Measurements from ENCODE around the gene TRPM2. TPM values are rescaled to one million over a fixed set of nuclear protein-coding genes. Genes with fewer than 3 reads are reported as not detected.

Gene TRPM2
- total RNA-seq, 1 donor from 2014 or later, result 0.07 TPM

DNA sequence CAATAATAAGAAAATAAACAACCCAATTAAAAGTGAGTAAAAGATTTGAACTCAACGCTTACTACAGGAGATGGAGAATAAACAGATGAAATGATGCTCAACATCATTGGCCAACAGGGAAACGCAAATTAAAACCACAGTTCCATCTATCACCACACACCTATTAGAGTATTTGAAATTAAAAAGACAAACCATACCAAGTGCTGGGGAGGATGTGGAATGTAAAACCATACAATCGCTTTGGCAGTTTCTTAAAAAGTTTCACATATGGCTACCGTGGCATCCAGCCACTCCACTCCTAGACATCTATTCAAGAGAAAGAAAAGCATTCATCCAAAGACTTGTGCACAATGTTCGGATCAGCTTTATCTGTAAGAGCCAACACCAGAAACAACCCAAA lies 100.6 kb downstream of the TRPM2 start:
- peaks cover 16% of the 10 kb centered on the region for H3K27me3 Mint-ChIP-seq
- no peak for DNase-seq (ENCODE audit: extremely low spot score, unreplicated experiment)
- peaks cover 3% of the 10 kb centered on the region for H3K4me1 Mint-ChIP-seq (ENCODE audit: unreplicated experiment)
- TF ChIP-seq, protein P1, sequence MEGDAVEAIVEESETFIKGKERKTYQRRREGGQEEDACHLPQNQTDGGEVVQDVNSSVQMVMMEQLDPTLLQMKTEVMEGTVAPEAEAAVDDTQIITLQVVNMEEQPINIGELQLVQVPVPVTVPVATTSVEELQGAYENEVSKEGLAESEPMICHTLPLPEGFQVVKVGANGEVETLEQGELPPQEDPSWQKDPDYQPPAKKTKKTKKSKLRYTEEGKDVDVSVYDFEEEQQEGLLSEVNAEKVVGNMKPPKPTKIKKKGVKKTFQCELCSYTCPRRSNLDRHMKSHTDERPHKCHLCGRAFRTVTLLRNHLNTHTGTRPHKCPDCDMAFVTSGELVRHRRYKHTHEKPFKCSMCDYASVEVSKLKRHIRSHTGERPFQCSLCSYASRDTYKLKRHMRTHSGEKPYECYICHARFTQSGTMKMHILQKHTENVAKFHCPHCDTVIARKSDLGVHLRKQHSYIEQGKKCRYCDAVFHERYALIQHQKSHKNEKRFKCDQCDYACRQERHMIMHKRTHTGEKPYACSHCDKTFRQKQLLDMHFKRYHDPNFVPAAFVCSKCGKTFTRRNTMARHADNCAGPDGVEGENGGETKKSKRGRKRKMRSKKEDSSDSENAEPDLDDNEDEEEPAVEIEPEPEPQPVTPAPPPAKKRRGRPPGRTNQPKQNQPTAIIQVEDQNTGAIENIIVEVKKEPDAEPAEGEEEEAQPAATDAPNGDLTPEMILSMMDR (conservative IDR thresholded peaks at IDR 0.05), result no peak
- no peaks in the 10 kb centered on the region for H3K36me3 Mint-ChIP-seq
- H3K9me3 Mint-ChIP-seq, result no peaks in the 10 kb centered on the region
- H3K4me3 Mint-ChIP-seq, result peak overlapping the region; percentile 82
- peak overlapping the region; percentile 34 for H3K27ac Mint-ChIP-seq

DNA sequence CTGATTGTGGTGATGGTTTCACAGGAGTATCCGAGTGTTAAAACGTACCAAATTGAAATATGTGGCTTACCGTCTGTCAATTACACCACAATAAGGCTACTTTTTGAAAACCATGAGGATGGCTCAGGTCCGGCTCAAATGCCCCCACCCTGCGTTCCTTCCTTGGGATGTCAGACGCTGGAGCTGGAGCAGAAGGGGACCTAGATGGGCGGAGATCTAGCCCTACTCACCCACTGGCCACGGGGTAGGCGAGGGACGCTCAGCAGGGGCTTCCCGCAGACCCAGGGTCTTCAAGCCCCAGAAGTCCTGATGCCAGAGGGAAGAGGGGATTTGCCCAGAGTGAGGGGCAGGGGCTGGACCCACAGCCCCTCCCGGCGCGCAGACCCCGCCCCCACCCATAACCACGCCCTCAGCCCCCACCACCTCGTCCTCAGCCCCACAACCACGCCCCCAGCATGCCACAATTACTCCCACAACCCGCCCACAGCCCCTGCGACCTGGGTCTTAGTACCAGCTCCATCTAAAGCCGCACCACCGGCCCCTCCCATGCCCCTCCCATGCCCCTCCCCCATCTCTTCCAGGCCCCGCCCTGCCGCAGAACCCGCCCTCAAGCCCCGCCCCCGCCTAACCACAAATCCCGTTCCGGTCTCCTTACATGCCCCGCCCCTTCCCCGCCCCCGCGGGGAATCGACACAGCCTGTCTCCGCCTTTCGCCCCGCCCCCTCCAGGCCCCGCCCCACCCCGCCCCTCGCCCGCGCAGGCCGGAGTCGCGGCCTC lies 101.5 kb downstream of the TRPM2 start, which contains the start of gene LRRC3:
TSS of gene LRRC3 (plus strand) at position 764 of the 777 bp plus-strand sequence. CDS start 1,135 bp downstream, outside the sequence.
- Mint-ChIP-seq H3K27ac (peak within 1 kb of the TSS; percentile 34), H3K9me3 (no peaks in the 10 kb centered on the region), H3K4me3 (peak within 1 kb of the TSS; percentile 85), H3K4me1 (ENCODE audit: unreplicated experiment) (no peaks in the 10 kb centered on the region), H3K36me3 (no peaks in the 10 kb centered on the region), H3K27me3 (peaks cover 13% of the 10 kb centered on the region)
- DNase-seq (ENCODE audit: extremely low spot score, unreplicated experiment), result peak; percentile 90
- TF ChIP-seq, protein P1 (conservative IDR thresholded peaks at IDR 0.05), result no peak

DNA sequence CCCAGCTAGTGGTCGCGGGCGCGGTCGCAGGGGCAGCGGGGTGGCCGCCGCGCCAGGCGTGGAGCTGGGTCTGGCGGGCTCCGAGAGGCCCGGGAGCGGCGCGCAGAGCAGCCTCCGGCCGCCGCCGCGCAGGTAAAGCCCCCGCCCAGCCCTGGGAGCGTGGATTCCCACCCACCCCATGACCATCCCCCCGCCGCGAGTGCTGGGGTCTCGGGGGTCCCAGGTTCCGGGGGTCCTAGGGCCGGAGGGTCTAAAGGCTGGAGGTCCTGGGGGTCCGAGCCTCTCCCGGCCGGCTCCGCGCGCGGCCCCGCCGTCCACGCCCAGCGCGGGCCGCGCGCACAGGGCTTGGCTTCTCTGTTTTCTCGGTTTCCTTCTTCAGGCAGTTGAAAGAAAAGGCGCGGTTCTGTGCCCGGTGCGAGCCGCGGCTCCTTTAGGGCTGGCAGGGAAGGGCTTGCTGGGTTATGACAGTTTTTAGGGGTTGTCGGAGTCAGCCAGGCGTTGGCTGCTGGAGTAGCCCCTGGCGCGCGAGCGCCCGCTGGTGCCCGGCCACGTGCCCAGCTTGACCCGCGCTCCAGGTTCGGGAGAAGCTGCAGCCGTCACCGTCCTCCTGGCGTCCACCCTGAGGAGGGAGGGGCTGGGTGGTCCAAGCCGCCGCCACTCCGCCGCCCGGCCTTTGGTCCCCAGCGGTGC lies 102.2 kb downstream of the TRPM2 start:
- H3K4me1 Mint-ChIP-seq (ENCODE audit: unreplicated experiment), result no peaks in the 10 kb centered on the region
- H3K9me3 Mint-ChIP-seq, result no peaks in the 10 kb centered on the region
- H3K4me3 Mint-ChIP-seq, result peak overlapping the region; percentile 85
- H3K27ac Mint-ChIP-seq, result no peak overlapping the region
- no peaks in the 10 kb centered on the region for H3K36me3 Mint-ChIP-seq
- TF ChIP-seq, protein P1 (conservative IDR thresholded peaks at IDR 0.05), result peak; percentile 5
- peak; percentile 72 for DNase-seq (ENCODE audit: extremely low spot score, unreplicated experiment)
- H3K27me3 Mint-ChIP-seq, result peaks cover 10% of the 10 kb centered on the region

DNA sequence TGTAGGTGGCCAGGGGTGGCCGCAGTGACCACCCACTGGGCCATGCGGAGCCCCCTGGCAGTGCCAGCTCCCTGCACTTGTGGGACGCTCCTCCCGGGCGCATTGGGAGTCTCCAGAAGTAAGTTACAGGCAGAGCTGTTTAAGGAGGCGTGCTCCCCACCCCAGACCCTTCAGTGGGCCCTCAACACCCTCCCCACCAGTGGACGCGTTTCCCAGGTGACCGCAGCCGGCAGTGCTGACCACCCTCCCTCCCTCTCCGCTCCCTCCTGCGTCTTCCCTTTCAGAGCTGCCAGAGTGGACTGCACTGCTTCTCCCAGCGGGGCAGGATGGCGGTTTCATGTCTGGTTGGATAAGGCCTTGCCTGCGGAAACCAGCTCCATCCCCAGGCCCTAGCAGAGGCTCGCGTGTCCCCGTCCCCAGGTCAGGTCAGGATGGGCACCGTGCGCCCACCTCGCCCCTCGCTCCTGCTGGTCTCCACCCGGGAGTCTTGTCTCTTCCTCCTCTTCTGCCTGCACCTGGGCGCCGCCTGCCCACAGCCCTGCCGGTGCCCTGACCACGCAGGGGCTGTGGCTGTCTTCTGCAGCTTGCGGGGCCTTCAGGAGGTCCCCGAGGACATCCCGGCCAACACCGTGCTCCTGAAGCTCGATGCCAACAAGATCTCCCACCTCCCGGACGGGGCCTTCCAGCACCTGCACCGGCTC lies 102.9 kb downstream of the TRPM2 start:
- TF ChIP-seq, protein P1 (conservative IDR thresholded peaks at IDR 0.05), result no peak
- H3K9me3 Mint-ChIP-seq, result no peaks in the 10 kb centered on the region
- H3K27me3 Mint-ChIP-seq, result peaks cover 5% of the 10 kb centered on the region
- no peaks in the 10 kb centered on the region for H3K36me3 Mint-ChIP-seq
- H3K4me1 Mint-ChIP-seq (ENCODE audit: unreplicated experiment), result no peaks in the 10 kb centered on the region
- no peak overlapping the region for H3K27ac Mint-ChIP-seq
- no peak for DNase-seq (ENCODE audit: extremely low spot score, unreplicated experiment)
- peak overlapping the region; percentile 70 for H3K4me3 Mint-ChIP-seq

DNA sequence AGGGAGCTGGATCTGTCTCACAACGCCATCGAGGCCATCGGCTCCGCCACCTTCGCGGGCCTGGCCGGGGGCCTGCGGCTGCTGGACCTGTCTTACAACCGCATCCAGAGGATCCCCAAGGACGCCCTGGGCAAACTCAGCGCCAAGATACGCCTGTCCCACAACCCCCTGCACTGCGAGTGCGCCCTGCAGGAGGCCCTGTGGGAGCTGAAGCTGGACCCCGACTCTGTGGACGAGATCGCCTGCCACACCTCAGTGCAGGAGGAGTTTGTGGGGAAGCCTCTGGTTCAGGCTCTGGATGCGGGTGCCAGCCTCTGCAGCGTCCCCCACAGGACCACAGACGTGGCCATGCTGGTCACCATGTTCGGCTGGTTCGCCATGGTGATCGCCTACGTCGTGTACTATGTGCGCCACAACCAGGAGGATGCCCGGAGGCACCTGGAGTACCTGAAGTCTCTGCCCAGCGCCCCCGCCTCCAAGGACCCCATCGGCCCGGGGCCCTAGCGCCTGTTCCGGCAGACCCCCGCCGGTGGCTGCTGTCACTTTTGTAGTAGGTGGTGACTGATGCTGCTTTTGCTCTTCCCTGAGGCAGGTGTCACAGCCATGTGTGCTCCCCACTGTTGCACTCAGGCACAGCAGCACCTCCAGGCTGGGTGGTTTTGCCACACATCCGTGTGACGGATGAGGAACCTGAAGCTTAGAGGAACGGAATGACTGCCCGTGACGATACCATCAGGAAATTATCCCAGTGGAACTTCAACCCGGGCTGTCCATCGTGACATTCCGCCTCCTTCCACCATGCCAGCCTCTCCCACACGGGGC lies 103.7 kb downstream of the TRPM2 start:
- H3K4me3 Mint-ChIP-seq, result peak overlapping the region; percentile 70
- DNase-seq (ENCODE audit: extremely low spot score, unreplicated experiment), result peak; percentile 68
- H3K36me3 Mint-ChIP-seq, result no peaks in the 10 kb centered on the region
- H3K27me3 Mint-ChIP-seq, result no peaks in the 10 kb centered on the region
- no peaks in the 10 kb centered on the region for H3K9me3 Mint-ChIP-seq
- no peak overlapping the region for H3K27ac Mint-ChIP-seq
- TF ChIP-seq, protein P1 (conservative IDR thresholded peaks at IDR 0.05), result no peak
- no peaks in the 10 kb centered on the region for H3K4me1 Mint-ChIP-seq (ENCODE audit: unreplicated experiment)
